Measurements from ENCODE around the gene LTBP2.

The LTBP2 gene

GRCh38 chr14:74507840-74508239 is 104.2 kb downstream of the LTBP2 start:
- Histone ChIP-seq H2AFZ (ENCODE audit: low read length) (no peak overlapping the region), H3K79me2 (ENCODE audit: low read length) (no peaks in the 10 kb centered on the region), H3F3A (ENCODE audit: insufficient read depth, low read length) (no peaks in the 10 kb centered on the region), H4K20me1 (ENCODE audit: insufficient read depth, low read length) (no peaks in the 10 kb centered on the region), H3K9ac (ENCODE audit: low read length) (no peak overlapping the region), H3K9me2 (replicated peaks; ENCODE audit: insufficient read depth, low read length) (no peaks in the 10 kb centered on the region), H3K4me1 (ENCODE audit: low read length) (no peaks in the 10 kb centered on the region), H3K36me3 (replicated peaks; ENCODE audit: insufficient read depth, low read length) (no peaks in the 10 kb centered on the region), H3K27me3 (replicated peaks; ENCODE audit: insufficient read depth, low read length) (peaks cover 37% of the 10 kb centered on the region), H3K4me2 (ENCODE audit: low read depth, low read length) (no peak overlapping the region), H3K4me3 (ENCODE audit: low read length) (no peak overlapping the region), H3K27ac (ENCODE audit: low read length) (no peak overlapping the region), H3K9me3 (replicated peaks; ENCODE audit: insufficient read depth, low read length) (no peaks in the 10 kb centered on the region)
- DNase-seq: no peak
- TF ChIP-seq EZH2phosphoT487 (IDR thresholded peaks at IDR 0.05; ENCODE audit: low read length) (no peak), EZH2 (optimal IDR thresholded peaks at IDR 0.05; ENCODE audit: low read depth, low read length) (no peak)
- TF ChIP-seq, protein P1, sequence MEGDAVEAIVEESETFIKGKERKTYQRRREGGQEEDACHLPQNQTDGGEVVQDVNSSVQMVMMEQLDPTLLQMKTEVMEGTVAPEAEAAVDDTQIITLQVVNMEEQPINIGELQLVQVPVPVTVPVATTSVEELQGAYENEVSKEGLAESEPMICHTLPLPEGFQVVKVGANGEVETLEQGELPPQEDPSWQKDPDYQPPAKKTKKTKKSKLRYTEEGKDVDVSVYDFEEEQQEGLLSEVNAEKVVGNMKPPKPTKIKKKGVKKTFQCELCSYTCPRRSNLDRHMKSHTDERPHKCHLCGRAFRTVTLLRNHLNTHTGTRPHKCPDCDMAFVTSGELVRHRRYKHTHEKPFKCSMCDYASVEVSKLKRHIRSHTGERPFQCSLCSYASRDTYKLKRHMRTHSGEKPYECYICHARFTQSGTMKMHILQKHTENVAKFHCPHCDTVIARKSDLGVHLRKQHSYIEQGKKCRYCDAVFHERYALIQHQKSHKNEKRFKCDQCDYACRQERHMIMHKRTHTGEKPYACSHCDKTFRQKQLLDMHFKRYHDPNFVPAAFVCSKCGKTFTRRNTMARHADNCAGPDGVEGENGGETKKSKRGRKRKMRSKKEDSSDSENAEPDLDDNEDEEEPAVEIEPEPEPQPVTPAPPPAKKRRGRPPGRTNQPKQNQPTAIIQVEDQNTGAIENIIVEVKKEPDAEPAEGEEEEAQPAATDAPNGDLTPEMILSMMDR (IDR thresholded peaks at IDR 0.05; ENCODE audit: low read length): no peak

DNA sequence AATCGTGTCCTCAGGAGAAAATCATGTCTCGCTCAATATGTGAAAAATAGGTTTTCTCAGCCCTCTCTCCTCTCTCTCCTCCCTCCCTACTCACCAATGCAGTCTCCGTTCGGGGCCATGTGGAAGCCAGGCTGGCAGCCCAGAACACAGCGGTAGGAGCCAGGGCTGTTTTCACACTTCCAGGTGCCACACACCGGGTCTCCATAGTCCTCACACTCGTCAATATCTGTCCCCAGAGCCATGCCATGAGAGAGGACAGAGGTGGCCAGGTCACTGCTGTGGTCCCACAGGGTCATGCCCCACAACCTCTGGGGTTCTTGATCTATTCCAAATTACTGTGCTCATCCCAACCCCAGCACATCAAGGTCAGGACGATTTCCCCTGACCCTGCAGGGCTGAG is 105.0 kb downstream of the LTBP2 start:
- H3K27ac ChIP-seq (ENCODE audit: low read length): no peak overlapping the region
- H3K9me3 ChIP-seq (replicated peaks; ENCODE audit: insufficient read depth, low read length): no peaks in the 10 kb centered on the region
- H3K4me3 ChIP-seq (ENCODE audit: low read length): no peak overlapping the region
- H3K4me2 ChIP-seq (ENCODE audit: low read depth, low read length): no peak overlapping the region
- H3K9me2 ChIP-seq (replicated peaks; ENCODE audit: insufficient read depth, low read length): no peaks in the 10 kb centered on the region
- no peaks in the 10 kb centered on the region for H3K4me1 ChIP-seq (ENCODE audit: low read length)
- no peak overlapping the region for H2AFZ ChIP-seq (ENCODE audit: low read length)
- H3K79me2 ChIP-seq (ENCODE audit: low read length): no peaks in the 10 kb centered on the region
- TF ChIP-seq EZH2 (optimal IDR thresholded peaks at IDR 0.05; ENCODE audit: low read depth, low read length): no peak
- TF ChIP-seq EZH2phosphoT487 (IDR thresholded peaks at IDR 0.05; ENCODE audit: low read length): no peak
- TF ChIP-seq, protein P1 (IDR thresholded peaks at IDR 0.05; ENCODE audit: low read length): no peak
- H3K27me3 ChIP-seq (replicated peaks; ENCODE audit: insufficient read depth, low read length): peaks cover 29% of the 10 kb centered on the region
- no peak overlapping the region for H3K9ac ChIP-seq (ENCODE audit: low read length)
- H3K36me3 ChIP-seq (replicated peaks; ENCODE audit: insufficient read depth, low read length): no peaks in the 10 kb centered on the region
- no peaks in the 10 kb centered on the region for H3F3A ChIP-seq (ENCODE audit: insufficient read depth, low read length)
- H4K20me1 ChIP-seq (ENCODE audit: insufficient read depth, low read length): no peaks in the 10 kb centered on the region
- no peak for DNase-seq

DNA sequence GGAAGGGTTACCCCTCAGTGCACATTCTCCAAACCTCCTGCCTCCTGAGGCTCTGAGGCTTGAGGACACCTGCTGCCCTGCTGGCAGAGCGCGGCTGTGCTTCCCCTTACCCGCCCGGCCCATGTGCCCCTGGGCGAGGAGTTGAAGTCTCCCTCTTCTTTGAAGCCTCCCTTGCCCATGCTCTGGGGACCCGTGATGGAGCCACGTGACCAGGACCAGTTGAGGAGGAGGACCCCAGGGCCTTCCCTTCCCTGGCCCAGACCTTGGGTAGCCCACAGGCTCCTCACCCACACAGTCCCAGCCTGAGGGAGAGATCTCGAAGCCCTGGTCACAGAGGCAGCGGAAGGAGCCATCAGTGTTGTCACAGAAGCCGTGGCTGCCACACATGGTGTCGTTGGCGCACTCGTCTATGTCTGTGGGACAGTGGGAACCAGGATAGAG is 105.6 kb downstream of the LTBP2 start:
- H3K27me3 ChIP-seq (replicated peaks; ENCODE audit: insufficient read depth, low read length): peaks cover 24% of the 10 kb centered on the region
- H3K36me3 ChIP-seq (replicated peaks; ENCODE audit: insufficient read depth, low read length): no peaks in the 10 kb centered on the region
- no peak overlapping the region for H3K4me3 ChIP-seq (ENCODE audit: low read length)
- H3K79me2 ChIP-seq (ENCODE audit: low read length): no peaks in the 10 kb centered on the region
- no peak overlapping the region for H2AFZ ChIP-seq (ENCODE audit: low read length)
- no peaks in the 10 kb centered on the region for H3K4me1 ChIP-seq (ENCODE audit: low read length)
- no peak overlapping the region for H3K4me2 ChIP-seq (ENCODE audit: low read depth, low read length)
- no peaks in the 10 kb centered on the region for H3K9me2 ChIP-seq (replicated peaks; ENCODE audit: insufficient read depth, low read length)
- no peak overlapping the region for H3K27ac ChIP-seq (ENCODE audit: low read length)
- no peaks in the 10 kb centered on the region for H3K9me3 ChIP-seq (replicated peaks; ENCODE audit: insufficient read depth, low read length)
- no peaks in the 10 kb centered on the region for H3F3A ChIP-seq (ENCODE audit: insufficient read depth, low read length)
- no peaks in the 10 kb centered on the region for H4K20me1 ChIP-seq (ENCODE audit: insufficient read depth, low read length)
- DNase-seq: no peak
- TF ChIP-seq EZH2phosphoT487 (IDR thresholded peaks at IDR 0.05; ENCODE audit: low read length) (no peak), EZH2 (optimal IDR thresholded peaks at IDR 0.05; ENCODE audit: low read depth, low read length) (no peak)
- TF ChIP-seq, protein P1 (IDR thresholded peaks at IDR 0.05; ENCODE audit: low read length): no peak
- no peak overlapping the region for H3K9ac ChIP-seq (ENCODE audit: low read length)

Measured in MM.1S (cell line).